Gastrocnemius medialis (tissue), 4 donors: ENCODE measurements around the gene LMO7. TPM values are rescaled to one million over a fixed set of nuclear protein-coding genes. Genes with fewer than 3 reads are reported as not detected.
A peak's percentile ranks its signal among the peaks of the same experiment; 100 is the strongest.

Experiments used
- ATAC-seq, 2 donors: fragments of 150-250 bp; one replicate each; pipeline ENCODE4 v1.9.1; 2016
- DNase-seq, 2 donors: peaks; one replicate each; pipeline ENCODE4 v3.0.0-alpha.2; 2019
- H3K27ac ChIP-seq, 4 donors: fragments of 200-600 bp; sonication (generic); 1 replicate in 1 of 4; 2 replicates in 3 of 4; pipeline ENCODE4 v1.5.1; 2016 to 2018; ENCODE audit warnings: mild to moderate bottlenecking in 2 of 4, moderate library complexity in 1 of 4
- H3K27me3 ChIP-seq, 3 donors: fragments of 200-600 bp; sonication (generic) in 2 of 3; 1 replicate in 1 of 3; 2 replicates in 2 of 3; pipeline versions ENCODE4 v1.5.1 to v1.6.0; 2016 to 2019; ENCODE audit warnings: mild to moderate bottlenecking in 1 of 3, moderate library complexity in 1 of 3
- H3K36me3 ChIP-seq, 2 donors: fragments of 200-600 bp; sonication (generic) in 1 of 2; one replicate each; pipeline ENCODE4 v1.5.1; 2017 to 2018
- H3K4me1 ChIP-seq, 2 donors: fragments of 200-600 bp; sonication (generic) in 1 of 2; one replicate each; pipeline ENCODE4 v1.5.1; 2016 to 2017; ENCODE audit warnings: mild to moderate bottlenecking in 2 of 2
- H3K4me3 ChIP-seq, 4 donors: fragments of 200-600 bp; sonication (generic) in 3 of 4; 1 replicate in 1 of 4; 2 replicates in 3 of 4; pipeline ENCODE4 v1.5.1; 2016 to 2019; ENCODE audit warnings: mild to moderate bottlenecking in 2 of 4
- H3K9me3 ChIP-seq, 3 donors: fragments of 200-600 bp; sonication (generic) in 2 of 3; 1 replicate in 1 of 3; 2 replicates in 2 of 3; pipeline ENCODE4 v1.5.1; 2016 to 2019
- CTCF ChIP-seq, 5 experiments: fragments of 450-650 bp in 3 of 5; fragments of 200-600 bp in 2 of 5; sonication (generic) in 2 of 5; IDR thresholded peaks in 4 of 5; conservative IDR thresholded peaks in 1 of 5; 1 replicate in 4 of 5; 2 replicates in 1 of 5; pipeline ENCODE4 v1.5.1; 2016 to 2019; ENCODE audit warnings: antibody characterized with exemption in 5 of 5, mild to moderate bottlenecking in 3 of 5, moderate library complexity in 3 of 5
- POLR2A ChIP-seq, 2 donors: fragments of 450-650 bp; IDR thresholded peaks; one replicate each; pipeline ENCODE4 v1.6.1; 2017; ENCODE audit warnings: antibody characterized with exemption in 2 of 2, mild to moderate bottlenecking in 2 of 2, moderate library complexity in 2 of 2
- in situ Hi-C, 4 donors: fragments of 200-750 bp; cut with MboI; loops; one replicate each; pipeline versions ENCODE4 v1.15.0 to v1.8.0; 2017; ENCODE audit warnings: low sequenced_read_pairs in 4 of 4
- intact Hi-C: fragments of 100-400 bp; cut with DNase I; formaldehyde crosslinking; loops from one replicate; pipeline ENCODE4 v1.15.1; 2023; ENCODE audit warnings: low total_unique reads
- total RNA-seq, 4 donors: library from RNA; depleted of rRNA; stranded (reverse); fragments of >200 nt; gene quantifications; one replicate each; pipeline versions ENCODE4 v1.1.0 to v1.2.3, GENCODE V29; 2016

LMO7 gene
- total RNA-seq, 4 donors from 2014 or later = 68.3 to 134 (median 95.9) TPM

- TF ChIP-seq POLR2A (IDR thresholded peaks at IDR 0.05) (no peak), CTCF (IDR thresholded peaks at IDR 0.05 in 4 of 5, conservative IDR thresholded peaks at IDR 0.05 in 1 of 5) (no peak)
- peak overlapping the region; percentile 38 to 74 (median 62) for H3K27ac ChIP-seq
- H3K9me3 ChIP-seq = no peaks in the 10 kb centered on the region
- peak; percentile 22 to 67 for ATAC-seq
- peaks cover 0 to 24% of the 10 kb centered on the region in 2 donors for H3K36me3 ChIP-seq
- H3K4me3 ChIP-seq = peak overlapping the region in 1 of 4 donors; percentile 14
- DNase-seq = no peak
- H3K4me1 ChIP-seq = peaks cover 46 to 62% of the 10 kb centered on the region in 2 donors
- intact Hi-C loops (no loop called here), in situ Hi-C loops (no loop called here)
- H3K27me3 ChIP-seq = no peaks in the 10 kb centered on the region
These were observed 182.2 kb downstream of the LMO7 start for GRCh38 chr13:75818179-75818967.

GRCh38 chr13:75818968-75819225 is 182.8 kb downstream of the LMO7 start:
- H3K4me3 ChIP-seq = peak overlapping the region in 1 of 4 donors; percentile 14
- intact Hi-C loops (no loop called here), in situ Hi-C loops (no loop called here)
- H3K27me3 ChIP-seq = no peaks in the 10 kb centered on the region
- H3K9me3 ChIP-seq = no peaks in the 10 kb centered on the region
- H3K36me3 ChIP-seq = peaks cover 0 to 30% of the 10 kb centered on the region in 2 donors
- DNase-seq (no peak), ATAC-seq (no peak)
- peak overlapping the region; percentile 38 to 74 (median 62) for H3K27ac ChIP-seq
- peaks cover 41 to 56% of the 10 kb centered on the region in 2 donors for H3K4me1 ChIP-seq
- TF ChIP-seq POLR2A (IDR thresholded peaks at IDR 0.05) (no peak), CTCF (IDR thresholded peaks at IDR 0.05 in 4 of 5, conservative IDR thresholded peaks at IDR 0.05 in 1 of 5) (no peak)

- DNase-seq (no peak), ATAC-seq (no peak)
- H3K27ac ChIP-seq = no peak overlapping the region
- no peaks in the 10 kb centered on the region for H3K9me3 ChIP-seq
- H3K36me3 ChIP-seq = peaks cover 0 to 51% of the 10 kb centered on the region in 2 donors
- H3K27me3 ChIP-seq = no peaks in the 10 kb centered on the region
- no peak overlapping the region for H3K4me3 ChIP-seq
- TF ChIP-seq POLR2A (IDR thresholded peaks at IDR 0.05) (no peak), CTCF (IDR thresholded peaks at IDR 0.05 in 4 of 5, conservative IDR thresholded peaks at IDR 0.05 in 1 of 5) (no peak)
- in situ Hi-C loops = loop anchor here in 2 of 4 donors (10.0 to 25.0 kb wide), 2 partner anchors 113 to 130 kb away; no protein-coding TSS in a partner anchor
- H3K4me1 ChIP-seq = no peaks in the 10 kb centered on the region
- intact Hi-C loops = no loop called here
These were observed 189.0 kb downstream of the LMO7 start for GRCh38 chr13:75825161-75825560.

GRCh38 chr13:75825594-75825993 is 189.5 kb downstream of the LMO7 start:
- DNase-seq = no peak
- Histone ChIP-seq H3K9me3 (no peaks in the 10 kb centered on the region), H3K27me3 (no peaks in the 10 kb centered on the region), H3K4me1 (no peaks in the 10 kb centered on the region), H3K4me3 (no peak overlapping the region), H3K27ac (no peak overlapping the region), H3K36me3 (peaks cover 0 to 49% of the 10 kb centered on the region in 2 donors)
- in situ Hi-C loops = loop anchor here in 2 of 4 donors (10.0 to 25.0 kb wide), 2 partner anchors 113 to 131 kb away; no protein-coding TSS in a partner anchor
- intact Hi-C loops = no loop called here
- ATAC-seq = no peak
- TF ChIP-seq CTCF (IDR thresholded peaks at IDR 0.05 in 4 of 5, conservative IDR thresholded peaks at IDR 0.05 in 1 of 5) (no peak), POLR2A (IDR thresholded peaks at IDR 0.05) (no peak)
